ENCODE data around the gene LACRT. TPM values are rescaled to one million over a fixed set of nuclear protein-coding genes. Genes with fewer than 3 reads are reported as not detected.

The LACRT gene
- total and polyA plus RNA-seq, 2 of the 13 experiments (the other 11 are each of a cell fraction or from before 2014, with no cell fraction given) = not detected

- Histone ChIP-seq H3K27ac (ENCODE audit: extremely low read length, insufficient read depth, low read length) (no peak overlapping the region), H3K36me3 (replicated peaks in 1 of 2; ENCODE audit: control insufficient read depth in 1 of 2, insufficient read depth in 2 of 2, low read length in 2 of 2) (no peaks in the 10 kb centered on the region), H2AFZ (ENCODE audit: low read length) (no peak overlapping the region), H3K27me3 (ENCODE audit: control insufficient read depth in 1 of 2, insufficient read depth in 2 of 2, low read length in 2 of 2) (0 out of 5 replicates have a peak, but pooled peaks cover 0 to 7% of the 10 kb centered on the region in 2 experiments), H3K9me3 (ENCODE audit: low read length) (no peaks in the 10 kb centered on the region), H3K9ac (ENCODE audit: insufficient read depth, low read depth, low read length) (no peak overlapping the region), H3K4me1 (ENCODE audit: insufficient read depth, low read length) (no peaks in the 10 kb centered on the region), H4K20me1 (ENCODE audit: insufficient read depth, low read length) (no peaks in the 10 kb centered on the region), H3K79me2 (ENCODE audit: insufficient read depth, low read length) (no peaks in the 10 kb centered on the region), H3K4me2 (ENCODE audit: low read depth, low read length) (no peak overlapping the region), H3K4me3 (replicated peaks in 1 of 3; ENCODE audit: insufficient read depth in 1 of 3, low read depth in 2 of 3, low read length in 3 of 3) (no peak overlapping the region)
- DNase-seq (ENCODE audit: low spot score) (no peak), ATAC-seq (no peak), FAIRE-seq (no peak)
- ChIA-PET POLR2A (no interaction called here), CTCF (ENCODE audit: low intra/inter-chr PET ratio, low total read pairs) (no interaction called here)
- in situ Hi-C loops (cut with HindIII; ENCODE audit: extremely low pct_ligation_motif_present, low pct_unique_long_range_greater_than_20kb) = no loop called here
- BruUV-seq (replicated peaks) = no TSS peak
- intact Hi-C loops (cut with micrococcal nuclease; ENCODE audit: unreplicated experiment) = no loop called here
- WGBS (ENCODE audit: low lambda C conversion rate) = 1% methylated on average over 5 of the region's 6 CpGs
- TF ChIP-seq ZNF225 (CRISPR knock-in tag; IDR thresholded peaks at IDR 0.05) (no peak), MED1 (CRISPR knock-in tag; IDR thresholded peaks at IDR 0.05) (no peak), TBX3 (IDR thresholded peaks at IDR 0.05; ENCODE audit: borderline replicate concordance) (no peak), SMYD3 (CRISPR knock-in tag; IDR thresholded peaks at IDR 0.05) (no peak), ZNF317 (CRISPR knock-in tag; IDR thresholded peaks at IDR 0.05) (no peak)
- TF ChIP-seq, protein P1, sequence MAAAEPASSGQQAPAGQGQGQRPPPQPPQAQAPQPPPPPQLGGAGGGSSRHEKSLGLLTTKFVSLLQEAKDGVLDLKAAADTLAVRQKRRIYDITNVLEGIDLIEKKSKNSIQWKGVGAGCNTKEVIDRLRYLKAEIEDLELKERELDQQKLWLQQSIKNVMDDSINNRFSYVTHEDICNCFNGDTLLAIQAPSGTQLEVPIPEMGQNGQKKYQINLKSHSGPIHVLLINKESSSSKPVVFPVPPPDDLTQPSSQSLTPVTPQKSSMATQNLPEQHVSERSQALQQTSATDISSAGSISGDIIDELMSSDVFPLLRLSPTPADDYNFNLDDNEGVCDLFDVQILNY (CRISPR knock-in tag; conservative IDR thresholded peaks at IDR 0.05) = no peak
- TF ChIP-seq, protein P2, sequence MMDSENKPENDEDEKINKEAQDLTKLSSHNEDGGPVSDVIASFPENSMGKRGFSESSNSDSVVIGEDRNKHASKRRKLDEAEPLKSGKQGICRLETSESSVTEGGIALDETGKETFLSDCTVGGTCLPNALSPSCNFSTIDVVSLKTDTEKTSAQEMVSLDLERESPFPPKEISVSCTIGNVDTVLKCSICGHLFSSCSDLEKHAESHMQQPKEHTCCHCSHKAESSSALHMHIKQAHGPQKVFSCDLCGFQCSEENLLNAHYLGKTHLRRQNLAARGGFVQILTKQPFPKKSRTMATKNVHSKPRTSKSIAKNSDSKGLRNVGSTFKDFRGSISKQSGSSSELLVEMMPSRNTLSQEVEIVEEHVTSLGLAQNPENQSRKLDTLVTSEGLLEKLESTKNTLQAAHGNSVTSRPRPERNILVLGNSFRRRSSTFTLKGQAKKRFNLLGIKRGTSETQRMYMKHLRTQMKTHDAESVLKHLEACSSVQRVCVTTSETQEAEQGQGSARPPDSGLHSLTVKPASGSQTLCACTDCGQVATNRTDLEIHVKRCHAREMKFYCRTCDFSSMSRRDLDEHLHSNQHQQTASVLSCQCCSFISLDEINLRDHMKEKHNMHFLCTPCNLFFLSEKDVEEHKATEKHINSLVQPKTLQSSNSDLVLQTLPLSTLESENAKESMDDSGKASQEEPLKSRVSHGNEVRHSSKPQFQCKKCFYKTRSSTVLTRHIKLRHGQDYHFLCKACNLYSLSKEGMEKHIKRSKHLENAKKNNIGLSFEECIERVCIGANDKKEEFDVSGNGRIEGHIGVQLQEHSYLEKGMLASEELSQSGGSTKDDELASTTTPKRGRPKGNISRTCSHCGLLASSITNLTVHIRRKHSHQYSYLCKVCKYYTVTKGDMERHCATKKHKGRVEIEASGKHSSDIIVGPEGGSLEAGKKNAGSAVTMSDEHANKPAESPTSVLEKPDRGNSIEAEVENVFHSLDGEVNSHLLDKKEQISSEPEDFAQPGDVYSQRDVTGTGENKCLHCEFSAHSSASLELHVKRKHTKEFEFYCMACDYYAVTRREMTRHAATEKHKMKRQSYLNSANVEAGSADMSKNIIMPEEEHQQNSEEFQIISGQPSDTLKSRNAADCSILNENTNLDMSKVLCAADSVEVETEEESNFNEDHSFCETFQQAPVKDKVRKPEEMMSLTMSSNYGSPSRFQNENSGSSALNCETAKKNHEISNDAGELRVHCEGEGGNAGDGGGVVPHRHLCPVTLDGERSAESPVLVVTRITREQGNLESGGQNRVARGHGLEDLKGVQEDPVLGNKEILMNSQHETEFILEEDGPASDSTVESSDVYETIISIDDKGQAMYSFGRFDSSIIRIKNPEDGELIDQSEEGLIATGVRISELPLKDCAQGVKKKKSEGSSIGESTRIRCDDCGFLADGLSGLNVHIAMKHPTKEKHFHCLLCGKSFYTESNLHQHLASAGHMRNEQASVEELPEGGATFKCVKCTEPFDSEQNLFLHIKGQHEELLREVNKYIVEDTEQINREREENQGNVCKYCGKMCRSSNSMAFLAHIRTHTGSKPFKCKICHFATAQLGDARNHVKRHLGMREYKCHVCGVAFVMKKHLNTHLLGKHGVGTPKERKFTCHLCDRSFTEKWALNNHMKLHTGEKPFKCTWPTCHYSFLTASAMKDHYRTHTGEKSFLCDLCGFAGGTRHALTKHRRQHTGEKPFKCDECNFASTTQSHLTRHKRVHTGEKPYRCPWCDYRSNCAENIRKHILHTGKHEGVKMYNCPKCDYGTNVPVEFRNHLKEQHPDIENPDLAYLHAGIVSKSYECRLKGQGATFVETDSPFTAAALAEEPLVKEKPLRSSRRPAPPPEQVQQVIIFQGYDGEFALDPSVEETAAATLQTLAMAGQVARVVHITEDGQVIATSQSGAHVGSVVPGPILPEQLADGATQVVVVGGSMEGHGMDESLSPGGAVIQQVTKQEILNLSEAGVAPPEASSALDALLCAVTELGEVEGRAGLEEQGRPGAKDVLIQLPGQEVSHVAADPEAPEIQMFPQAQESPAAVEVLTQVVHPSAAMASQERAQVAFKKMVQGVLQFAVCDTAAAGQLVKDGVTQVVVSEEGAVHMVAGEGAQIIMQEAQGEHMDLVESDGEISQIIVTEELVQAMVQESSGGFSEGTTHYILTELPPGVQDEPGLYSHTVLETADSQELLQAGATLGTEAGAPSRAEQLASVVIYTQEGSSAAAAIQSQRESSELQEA (CRISPR knock-in tag; IDR thresholded peaks at IDR 0.05; ENCODE audit: not compliant biosample characterization) = no peak
These were observed 26.5 kb downstream of the LACRT start for GRCh38 chr12:54608156-54608555.
